Thymus (tissue), 11 donors: ENCODE data around the gene NELFE. TPM values are rescaled to one million over a fixed set of nuclear protein-coding genes. Genes with fewer than 3 reads are reported as not detected.

Experiments used
- DNase-seq, 9 donors: peaks; one replicate each; pipeline ENCODE4 v3.0.0-alpha.2; 2013; ENCODE audit warnings: low spot score in 9 of 9, low read depth in 6 of 9, missing footprints in 1 of 9
- H3K27ac ChIP-seq, 2 donors: one replicate each; pipeline ENCODE4 v1.5.1; 2013; ENCODE audit warnings: control low read depth in 1 of 2, low read depth in 1 of 2, low read length in 1 of 2, mild to moderate bottlenecking in 1 of 2, moderate library complexity in 1 of 2
- H3K27me3 ChIP-seq, 2 donors: one replicate each; pipeline ENCODE4 v1.5.1; 2013; ENCODE audit warnings: low read length in 1 of 2; ENCODE audit not compliant: control insufficient read depth in 2 of 2, insufficient read depth in 1 of 2
- H3K36me3 ChIP-seq, 2 donors: one replicate each; pipeline ENCODE4 v1.5.1; 2013; ENCODE audit warnings: low read length in 1 of 2, mild to moderate bottlenecking in 1 of 2, moderate library complexity in 1 of 2; ENCODE audit not compliant: control insufficient read depth in 2 of 2, insufficient read depth in 2 of 2
- H3K4me1 ChIP-seq, 2 donors: one replicate each; pipeline ENCODE4 v1.5.1; 2013; ENCODE audit warnings: low read length in 2 of 2; ENCODE audit not compliant: control insufficient read depth in 2 of 2, insufficient read depth in 2 of 2
- H3K4me3 ChIP-seq, 2 donors: one replicate each; pipeline ENCODE4 v1.5.1; 2013; ENCODE audit warnings: low read length in 2 of 2, control low read depth in 1 of 2, mild to moderate bottlenecking in 1 of 2
- H3K9me3 ChIP-seq, 2 donors: one replicate each; pipeline ENCODE4 v1.5.1; 2013; ENCODE audit warnings: low read length in 1 of 2, mild to moderate bottlenecking in 1 of 2; ENCODE audit not compliant: control insufficient read depth in 2 of 2, insufficient read depth in 1 of 2
- WGBS: extraction: QIAGEN DNeasy Blood & Tissue Kit; methylation state at CpG from one replicate; pipeline ENCODE4 v1.1.7; 2013; 5-methylcytosine and 5-hydroxymethylcytosine counted together
- polyA plus RNA-seq: library from polyadenylated mRNA; stranded (reverse); fragments of 200-250 nt; gene quantifications from one replicate; pipeline ENCODE4 v1.2.3, GENCODE V29; 2013
- total RNA-seq: library from RNA; stranded (reverse); fragments of 120-200 nt; gene quantifications from one replicate; pipeline ENCODE4 v1.2.4, GENCODE V29; 2013
- donor health status: healthy.

NELFE gene
- total and polyA plus RNA-seq, 2 donors, result 44.5 to 62.9 TPM

DNA sequence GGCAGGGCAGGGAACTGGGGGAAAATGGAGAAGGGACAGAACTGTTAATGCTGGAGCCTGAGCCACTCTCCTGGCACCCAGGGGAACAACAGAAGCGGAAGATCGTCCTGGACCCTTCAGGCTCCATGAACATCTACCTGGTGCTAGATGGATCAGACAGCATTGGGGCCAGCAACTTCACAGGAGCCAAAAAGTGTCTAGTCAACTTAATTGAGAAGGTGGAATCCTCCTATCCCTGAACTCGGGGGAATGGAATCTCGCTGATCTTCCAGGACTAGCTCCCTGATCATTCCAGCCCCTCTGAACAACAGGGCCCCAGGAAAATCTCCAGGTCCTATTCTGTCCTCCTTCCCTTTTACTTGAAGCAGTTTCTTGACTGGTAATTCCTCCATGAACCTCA lies 10.9 kb downstream of the NELFE start:
- DNase-seq, result no peak
- WGBS, result 93% methylated on average over 4 of the region's 4 CpGs
- Histone ChIP-seq H3K27ac (no peak overlapping the region), H3K9me3 (no peaks in the 10 kb centered on the region), H3K4me3 (no peak overlapping the region), H3K4me1 (peaks cover 0 to 18% of the 10 kb centered on the region in 2 donors), H3K27me3 (peaks cover 0 to 31% of the 10 kb centered on the region in 2 donors), H3K36me3 (peaks cover 15 to 21% of the 10 kb centered on the region in 2 donors)

DNA sequence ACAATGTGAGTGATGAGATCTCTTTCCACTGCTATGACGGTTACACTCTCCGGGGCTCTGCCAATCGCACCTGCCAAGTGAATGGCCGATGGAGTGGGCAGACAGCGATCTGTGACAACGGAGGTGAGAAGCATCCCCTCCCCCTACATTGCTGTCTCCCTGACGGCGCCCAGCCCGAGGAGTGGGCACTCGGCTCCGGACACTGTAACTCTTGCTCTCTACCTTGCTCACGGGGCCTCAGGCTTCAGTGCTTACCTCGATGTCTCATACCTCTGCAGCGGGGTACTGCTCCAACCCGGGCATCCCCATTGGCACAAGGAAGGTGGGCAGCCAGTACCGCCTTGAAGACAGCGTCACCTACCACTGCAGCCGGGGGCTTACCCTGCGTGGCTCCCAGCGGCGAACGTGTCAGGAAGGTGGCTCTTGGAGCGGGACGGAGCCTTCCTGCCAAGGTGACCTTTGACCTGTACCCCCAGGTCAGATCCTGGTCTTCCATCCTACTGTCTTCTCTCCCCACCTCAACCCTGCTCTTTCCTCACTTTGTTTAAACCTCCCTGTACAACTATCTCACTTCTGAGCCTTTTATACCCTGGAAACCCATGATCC lies 11.6 kb downstream of the NELFE start:
- Histone ChIP-seq H3K9me3 (no peaks in the 10 kb centered on the region), H3K4me1 (peaks cover 0 to 18% of the 10 kb centered on the region in 2 donors), H3K27me3 (peaks cover 0 to 37% of the 10 kb centered on the region in 2 donors), H3K36me3 (peaks cover 12 to 14% of the 10 kb centered on the region in 2 donors), H3K4me3 (no peak overlapping the region), H3K27ac (no peak overlapping the region)
- no peak for DNase-seq
- 95% methylated on average over 24 of the region's 24 CpGs for WGBS

DNA sequence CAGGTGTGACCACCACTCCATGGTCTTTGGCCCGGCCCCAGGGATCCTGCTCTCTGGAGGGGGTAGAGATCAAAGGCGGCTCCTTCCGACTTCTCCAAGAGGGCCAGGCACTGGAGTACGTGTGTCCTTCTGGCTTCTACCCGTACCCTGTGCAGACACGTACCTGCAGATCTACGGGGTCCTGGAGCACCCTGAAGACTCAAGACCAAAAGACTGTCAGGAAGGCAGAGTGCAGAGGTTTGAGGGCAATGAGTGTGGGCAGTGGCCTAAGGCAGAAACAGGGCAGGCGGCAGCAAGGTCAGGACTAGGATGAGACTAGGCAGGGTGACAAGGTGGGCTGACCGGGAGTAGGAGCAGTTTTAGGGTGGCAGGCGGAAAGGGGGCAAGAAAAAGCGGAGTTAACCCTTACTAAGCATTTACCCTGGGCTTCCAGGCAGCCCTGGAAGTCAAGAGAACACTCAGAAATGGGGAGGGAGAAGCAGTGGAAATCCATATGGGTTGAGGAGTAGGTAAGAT lies 12.3 kb downstream of the NELFE start:
- no peaks in the 10 kb centered on the region for H3K9me3 ChIP-seq
- peaks cover 0 to 18% of the 10 kb centered on the region in 2 donors for H3K4me1 ChIP-seq
- H3K27me3 ChIP-seq, result peaks cover 0 to 37% of the 10 kb centered on the region in 2 donors
- H3K4me3 ChIP-seq, result peak overlapping the region in 1 of 2 donors; percentile 5
- H3K36me3 ChIP-seq, result peaks cover 4 to 7% of the 10 kb centered on the region in 2 donors
- peak overlapping the region; percentile 43 to 71 for H3K27ac ChIP-seq
- WGBS, result 84% methylated on average over 11 of the region's 11 CpGs
- no peak for DNase-seq

DNA sequence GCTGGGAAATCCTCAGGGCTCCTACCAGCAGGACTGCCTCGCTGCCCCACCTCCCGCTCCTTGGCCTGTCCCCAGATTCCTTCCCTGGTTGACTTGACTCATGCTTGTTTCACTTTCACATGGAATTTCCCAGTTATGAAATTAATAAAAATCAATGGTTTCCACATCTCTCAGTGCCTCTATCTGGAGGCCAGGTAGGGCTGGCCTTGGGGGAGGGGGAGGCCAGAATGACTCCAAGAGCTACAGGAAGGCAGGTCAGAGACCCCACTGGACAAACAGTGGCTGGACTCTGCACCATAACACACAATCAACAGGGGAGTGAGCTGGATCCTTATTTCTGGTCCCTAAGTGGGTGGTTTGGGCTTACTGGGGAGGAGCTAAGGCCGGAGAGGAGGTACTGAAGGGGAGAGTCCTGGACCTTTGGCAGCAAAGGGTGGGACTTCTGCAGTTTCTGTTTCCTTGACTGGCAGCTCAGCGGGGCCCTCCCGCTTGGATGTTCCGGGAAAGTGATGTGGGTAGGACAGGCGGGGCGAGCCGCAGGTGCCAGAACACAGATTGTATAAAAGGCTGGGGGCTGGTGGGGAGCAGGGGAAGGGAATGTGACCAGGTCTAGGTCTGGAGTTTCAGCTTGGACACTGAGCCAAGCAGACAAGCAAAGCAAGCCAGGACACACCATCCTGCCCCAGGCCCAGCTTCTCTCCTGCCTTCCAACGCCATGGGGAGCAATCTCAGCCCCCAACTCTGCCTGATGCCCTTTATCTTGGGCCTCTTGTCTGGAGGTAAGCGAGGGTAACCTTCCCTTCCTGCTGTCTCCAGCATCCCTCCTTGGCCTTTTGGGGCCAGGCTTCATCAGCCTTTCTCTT lies 13.0 kb downstream of the NELFE start, which contains the start of gene CFB:
Gene CFB (plus strand): TSS at position 589 of the 863 bp plus-strand sequence. CDS start 127 bp downstream, at position 716.
- peaks cover 0 to under 1% of the 10 kb centered on the region in 2 donors for H3K36me3 ChIP-seq
- H3K4me3 ChIP-seq, result peak within 1 kb of the TSS in 1 of 2 donors; percentile 5
- H3K27me3 ChIP-seq, result peaks cover 0 to 39% of the 10 kb centered on the region in 2 donors
- 70% methylated on average over 11 of the region's 11 CpGs for WGBS
- peak in 1 of 9 donors; percentile 24 for DNase-seq
- H3K4me1 ChIP-seq, result peaks cover 0 to 18% of the 10 kb centered on the region in 2 donors
- no peaks in the 10 kb centered on the region for H3K9me3 ChIP-seq
- H3K27ac ChIP-seq, result peak within 1 kb of the TSS; percentile 71 to 79

DNA sequence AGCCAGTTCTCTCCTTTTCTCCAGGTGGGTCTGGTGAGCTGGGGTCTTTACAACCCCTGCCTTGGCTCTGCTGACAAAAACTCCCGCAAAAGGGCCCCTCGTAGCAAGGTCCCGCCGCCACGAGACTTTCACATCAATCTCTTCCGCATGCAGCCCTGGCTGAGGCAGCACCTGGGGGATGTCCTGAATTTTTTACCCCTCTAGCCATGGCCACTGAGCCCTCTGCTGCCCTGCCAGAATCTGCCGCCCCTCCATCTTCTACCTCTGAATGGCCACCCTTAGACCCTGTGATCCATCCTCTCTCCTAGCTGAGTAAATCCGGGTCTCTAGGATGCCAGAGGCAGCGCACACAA lies 13.6 kb downstream of the NELFE start:
- peaks cover 0 to 20% of the 10 kb centered on the region in 2 donors for H3K4me1 ChIP-seq
- H3K4me3 ChIP-seq, result no peak overlapping the region
- WGBS, result 94% methylated on average over 9 of the region's 9 CpGs
- peak overlapping the region; percentile 34 to 56 for H3K27ac ChIP-seq
- H3K27me3 ChIP-seq, result peaks cover 0 to 39% of the 10 kb centered on the region in 2 donors
- DNase-seq, result no peak
- H3K36me3 ChIP-seq, result no peaks in the 10 kb centered on the region
- no peaks in the 10 kb centered on the region for H3K9me3 ChIP-seq

DNA sequence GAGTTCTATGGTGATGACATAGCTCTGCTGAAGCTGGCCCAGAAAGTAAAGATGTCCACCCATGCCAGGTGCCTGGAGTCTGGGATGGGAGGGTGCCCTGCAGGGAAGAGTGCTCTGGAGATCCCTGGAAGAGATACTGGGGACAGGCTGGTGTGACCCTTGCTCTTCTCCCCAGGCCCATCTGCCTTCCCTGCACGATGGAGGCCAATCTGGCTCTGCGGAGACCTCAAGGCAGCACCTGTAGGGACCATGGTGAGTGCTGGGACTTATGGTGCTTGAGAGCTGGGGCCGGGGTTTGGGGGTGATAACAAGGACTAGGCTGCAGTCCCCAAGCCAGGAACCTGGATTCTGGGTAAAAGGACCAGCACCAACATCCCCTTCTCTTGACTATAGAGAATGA lies 15.0 kb downstream of the NELFE start:
- Histone ChIP-seq H3K9me3 (no peaks in the 10 kb centered on the region), H3K36me3 (no peaks in the 10 kb centered on the region), H3K27ac (no peak overlapping the region), H3K4me1 (peaks cover 0 to 20% of the 10 kb centered on the region in 2 donors), H3K4me3 (no peak overlapping the region), H3K27me3 (peaks cover 0 to 39% of the 10 kb centered on the region in 2 donors)
- no peak for DNase-seq
- 91% methylated on average over 3 of the region's 3 CpGs for WGBS

DNA sequence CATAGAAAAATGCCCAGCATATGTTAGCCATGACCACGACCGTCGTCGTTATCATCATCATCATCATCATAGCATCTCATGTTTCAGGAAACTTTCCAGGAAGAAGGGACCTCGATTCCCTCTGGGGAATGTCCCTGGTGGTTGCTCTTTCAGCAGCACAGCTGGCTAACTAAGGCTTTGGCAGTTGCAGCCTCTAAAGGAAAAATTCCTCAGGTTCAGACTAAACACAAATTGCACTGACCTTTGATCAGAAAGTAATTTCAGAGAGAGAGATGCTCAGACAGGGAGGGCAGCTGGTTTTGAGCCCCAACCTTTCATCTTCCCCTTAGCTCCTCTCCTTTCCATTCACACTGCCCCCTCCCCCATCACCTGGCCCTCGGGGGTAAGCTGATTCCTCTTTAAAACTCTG lies 18.5 kb downstream of the NELFE start:
- Histone ChIP-seq H3K36me3 (no peaks in the 10 kb centered on the region), H3K27me3 (peaks cover 0 to 22% of the 10 kb centered on the region in 2 donors), H3K9me3 (no peaks in the 10 kb centered on the region), H3K27ac (no peak overlapping the region), H3K4me3 (no peak overlapping the region), H3K4me1 (peaks cover 0 to 9% of the 10 kb centered on the region in 2 donors)
- no peak for DNase-seq
- 21% methylated on average over 6 of the region's 6 CpGs for WGBS

DNA sequence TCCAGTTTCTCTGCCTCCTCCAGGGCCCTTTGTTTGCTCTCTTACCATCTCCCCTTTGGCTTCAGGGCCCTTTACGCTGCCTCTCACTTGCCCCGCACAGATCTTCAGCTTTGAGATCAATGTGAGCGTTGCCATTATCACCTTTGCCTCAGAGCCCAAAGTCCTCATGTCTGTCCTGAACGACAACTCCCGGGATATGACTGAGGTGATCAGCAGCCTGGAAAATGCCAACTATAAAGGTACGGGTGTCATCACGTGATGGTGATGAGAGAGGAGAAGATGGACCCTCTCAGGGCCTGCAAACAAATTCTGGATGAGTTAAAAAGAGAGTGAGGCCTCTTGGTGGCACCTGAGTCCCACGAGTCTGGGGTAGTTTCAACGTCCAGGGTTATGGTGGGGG lies 22.9 kb downstream of the NELFE start:
- no peak overlapping the region for H3K27ac ChIP-seq
- H3K4me3 ChIP-seq, result no peak overlapping the region
- DNase-seq, result no peak
- no peaks in the 10 kb centered on the region for H3K36me3 ChIP-seq
- H3K9me3 ChIP-seq, result no peaks in the 10 kb centered on the region
- no peaks in the 10 kb centered on the region for H3K27me3 ChIP-seq
- WGBS, result 93% methylated on average over 9 of the region's 9 CpGs
- H3K4me1 ChIP-seq, result peaks cover 0 to 2% of the 10 kb centered on the region in 2 donors

DNA sequence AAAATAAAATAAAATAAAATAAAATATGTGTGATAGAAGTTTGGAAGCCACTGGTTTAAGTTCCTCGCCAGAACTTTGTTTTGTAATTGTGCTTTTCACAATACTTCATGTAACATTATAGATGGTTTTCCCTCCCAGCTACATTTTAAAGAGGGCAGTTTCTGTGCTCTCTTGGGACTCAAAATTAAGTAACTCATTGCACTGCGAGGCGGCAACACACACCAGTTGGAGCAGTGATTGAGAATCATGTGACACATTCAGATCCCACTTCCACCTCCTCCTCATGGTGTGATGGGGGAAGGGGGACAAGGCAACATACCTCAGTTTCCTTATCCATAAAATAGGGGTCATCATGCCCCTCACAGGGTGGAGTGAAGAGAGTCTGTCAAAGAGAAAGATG lies 23.8 kb downstream of the NELFE start:
- Histone ChIP-seq H3K4me1 (no peaks in the 10 kb centered on the region), H3K9me3 (no peaks in the 10 kb centered on the region), H3K27ac (no peak overlapping the region), H3K36me3 (no peaks in the 10 kb centered on the region), H3K4me3 (no peak overlapping the region), H3K27me3 (no peaks in the 10 kb centered on the region)
- no peak for DNase-seq
- WGBS, result 90% methylated on average over 3 of the region's 3 CpGs
